GM23338 (cell line): ENCODE results near the gene COL4A2. TPM values are rescaled to one million over a fixed set of nuclear protein-coding genes. Genes with fewer than 3 reads are reported as not detected.

ENCODE experiments used
- ATAC-seq: fragments of 200-7000 bp; cut with Tn5 transposase; 3 replicates; pipeline ENCODE4 v1.9.1; 2020
- DNase-seq: peaks from one replicate; pipeline ENCODE4 v3.0.0-alpha.2; 2015; ENCODE audit warnings: low spot score
- H2AFZ ChIP-seq: fragments of 200-600 bp; sonication (generic); 2 replicates; pipeline ENCODE4 v1.8.0; 2016; ENCODE audit warnings: antibody characterized with exemption, mild to moderate bottlenecking, moderate library complexity
- H3F3A ChIP-seq: fragments of 200-600 bp; sonication (generic); replicated peaks from 2 replicates; pipeline ENCODE4 v1.8.0; 2017; ENCODE audit warnings: antibody characterized with exemption, mixed run types, low read depth
- H3K27ac ChIP-seq: fragments of 200-600 bp; sonication (generic); 2 replicates; pipeline ENCODE4 v1.6.1; 2016; ENCODE audit warnings: low read depth
- H3K27me3 ChIP-seq: fragments of 200-600 bp; sonication (generic); 2 replicates; pipeline ENCODE4 v1.8.0; 2016; ENCODE audit warnings: mild to moderate bottlenecking, mixed run types, moderate library complexity; ENCODE audit not compliant: insufficient read depth
- H3K36me3 ChIP-seq: fragments of 200-600 bp; sonication (generic); 2 replicates; pipeline ENCODE4 v1.8.0; 2016; ENCODE audit warnings: mild to moderate bottlenecking; ENCODE audit not compliant: insufficient read depth
- H3K4me1 ChIP-seq: fragments of 200-600 bp; sonication (generic); 2 replicates; pipeline ENCODE4 v1.8.0; 2016; ENCODE audit warnings: mild to moderate bottlenecking, moderate library complexity; ENCODE audit not compliant: insufficient read depth
- H3K4me2 ChIP-seq: fragments of 200-600 bp; sonication (generic); 2 replicates; pipeline ENCODE4 v1.7.1; 2017; ENCODE audit warnings: mixed run types
- H3K4me3 ChIP-seq: fragments of 200-600 bp; sonication (generic); 2 replicates; pipeline ENCODE4 v1.6.1; 2016; ENCODE audit warnings: mixed run types
- H3K79me2 ChIP-seq: fragments of 200-600 bp; sonication (generic); replicated peaks from 2 replicates; pipeline ENCODE4 v1.8.0; 2017; ENCODE audit warnings: mild to moderate bottlenecking; ENCODE audit not compliant: insufficient read depth
- H3K9me2 ChIP-seq: fragments of 200-600 bp; sonication (generic); 2 replicates; pipeline ENCODE4 v1.8.0; 2017; ENCODE audit not compliant: insufficient read depth
- H4K20me1 ChIP-seq: fragments of 200-600 bp; sonication (generic); replicated peaks from 2 replicates; pipeline ENCODE4 v1.8.0; 2017; ENCODE audit warnings: mild to moderate bottlenecking; ENCODE audit not compliant: insufficient read depth
- H3K27ac Mint-ChIP-seq: 2 replicates; pipeline ENCODE4 v1.8.0; 2020; ENCODE audit warnings: inconsistent platforms, mild to moderate bottlenecking, moderate library complexity, mixed read lengths
- H3K27me3 Mint-ChIP-seq: 3 replicates; pipeline ENCODE4 v1.8.0; 2022; ENCODE audit warnings: low read depth, mild to moderate bottlenecking, moderate library complexity, mixed read lengths, inconsistent platforms; ENCODE audit not compliant: insufficient read depth, poor library complexity
- H3K36me3 Mint-ChIP-seq: 3 replicates; pipeline ENCODE4 v1.8.0; 2021; ENCODE audit warnings: low read depth, mild to moderate bottlenecking, inconsistent platforms, moderate library complexity, mixed read lengths
- H3K4me1 Mint-ChIP-seq: 3 replicates; pipeline ENCODE4 v1.8.0; 2020; ENCODE audit warnings: mild to moderate bottlenecking, inconsistent platforms, mixed read lengths
- H3K4me3 Mint-ChIP-seq: 3 replicates; pipeline ENCODE4 v1.8.0; 2021; ENCODE audit warnings: moderate library complexity, mild to moderate bottlenecking, inconsistent platforms, mixed read lengths
- H3K9me3 Mint-ChIP-seq: 3 replicates; pipeline ENCODE4 v1.8.0; 2020; ENCODE audit warnings: moderate library complexity, mild to moderate bottlenecking, inconsistent platforms, mixed read lengths
- EZH2 ChIP-seq: fragments of 200-600 bp; sonication (generic); IDR thresholded peaks from one replicate; pipeline ENCODE4 v1.8.0; 2017; ENCODE audit warnings: antibody characterized with exemption, mild to moderate bottlenecking, low read depth; ENCODE audit not compliant: unreplicated experiment
- EZH2phosphoT487 ChIP-seq: fragments of 200-600 bp; sonication (generic); IDR thresholded peaks from one replicate; pipeline ENCODE4 v1.8.1; 2018; ENCODE audit warnings: antibody characterized with exemption; ENCODE audit not compliant: unreplicated experiment
- NANOG ChIP-seq: IDR thresholded peaks from 2 replicates; pipeline ENCODE4 v1.6.1; 2016; ENCODE audit warnings: antibody characterized with exemption, borderline replicate concordance
- REST ChIP-seq: IDR thresholded peaks from one replicate; pipeline ENCODE4 v1.6.1; 2018; ENCODE audit warnings: antibody characterized with exemption; ENCODE audit not compliant: unreplicated experiment
- ZNF114 ChIP-seq: fragments of 250-450 bp; sonication (Bioruptor Pico); IDR thresholded peaks from 2 replicates; pipeline ENCODE4 v1.5.0; 2020; ENCODE audit warnings: mild to moderate bottlenecking, moderate library complexity
- ZNF462 ChIP-seq: fragments of 250-450 bp; sonication (Bioruptor Pico); IDR thresholded peaks from 2 replicates; pipeline ENCODE4 v1.5.0; 2020; ENCODE audit warnings: mild to moderate bottlenecking, moderate library complexity
- polyA plus RNA-seq: library from polyadenylated mRNA; unstranded; fragments of >200 nt; fragmentation: Nextera tagmentation; extraction: Ambion mirVana; gene quantifications from 2 replicates; pipeline ENCODE4 v1.2.1, GENCODE V29; 2016
- total RNA-seq: library from RNA; depleted of rRNA; stranded (reverse); fragments of >200 nt; shearing (Covaris generic); gene quantifications from 2 replicates; pipeline ENCODE4 v1.2.3, GENCODE V29; 2014
- TF ChIP-seq, protein P1 (sequence below), 2 experiments: fragments of 200-600 bp in 1 of 2; sonication (generic) in 1 of 2; conservative IDR thresholded peaks; 2 replicates each; pipeline versions ENCODE4 v1.5.1 to v1.6.1; 2016 to 2017; ENCODE audit warnings: antibody characterized with exemption in 2 of 2, low read depth in 2 of 2, mild to moderate bottlenecking in 2 of 2, moderate library complexity in 1 of 2

The COL4A2 gene
- total and polyA plus RNA-seq, 2 experiments from 2014 or later, result 37.4 to 131 TPM

- TF ChIP-seq ZNF462 (CRISPR knock-in tag) (no peak), EZH2phosphoT487 (no peak), ZNF114 (no peak), EZH2 (no peak)
These were observed 203.1 kb downstream of the COL4A2 start (continued) for GRCh38 chr13:110509971-110510786.

DNA sequence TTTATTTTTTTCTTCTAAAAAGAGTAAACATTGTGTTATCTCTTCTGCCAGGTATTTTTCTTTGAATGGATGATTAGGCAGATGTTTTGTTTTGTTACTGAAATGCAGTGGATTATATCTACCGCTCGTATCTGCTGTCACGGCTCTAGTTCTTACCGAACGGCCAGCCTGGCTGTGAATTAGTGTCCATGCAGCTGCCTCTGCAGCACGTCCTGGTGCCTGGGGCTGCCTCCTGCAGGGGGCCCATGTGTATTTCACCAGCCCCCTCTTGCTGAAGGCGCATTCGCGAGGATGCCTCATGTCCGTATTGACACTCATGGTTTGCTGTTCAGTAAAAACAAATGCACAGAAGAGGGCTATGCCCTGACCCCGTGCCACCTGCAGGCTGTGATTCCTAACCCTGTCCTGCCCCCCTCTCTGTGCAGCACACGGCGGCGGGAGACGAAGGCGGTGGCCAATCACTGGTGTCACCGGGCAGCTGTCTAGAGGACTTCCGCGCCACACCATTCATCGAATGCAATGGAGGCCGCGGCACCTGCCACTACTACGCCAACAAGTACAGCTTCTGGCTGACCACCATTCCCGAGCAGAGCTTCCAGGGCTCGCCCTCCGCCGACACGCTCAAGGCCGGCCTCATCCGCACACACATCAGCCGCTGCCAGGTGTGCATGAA is 204.6 kb downstream of the COL4A2 start:
- Histone ChIP-seq H2AFZ (no peak overlapping the region), H4K20me1 (no peaks in the 10 kb centered on the region), H3K4me2 (no peak overlapping the region), H3K4me1 (no peaks in the 10 kb centered on the region), H3K27ac (no peak overlapping the region), H3K36me3 (peaks cover 3% of the 10 kb centered on the region; the same call in 1 of the 2 replicates), H3K9me2 (no peaks in the 10 kb centered on the region), H3K4me3 (no peak overlapping the region), H3K79me2 (no peaks in the 10 kb centered on the region), H3F3A (no peaks in the 10 kb centered on the region), H3K27me3 (no peaks in the 10 kb centered on the region)
- TF ChIP-seq REST (no peak), EZH2phosphoT487 (no peak), NANOG (no peak)
- TF ChIP-seq, protein P1, sequence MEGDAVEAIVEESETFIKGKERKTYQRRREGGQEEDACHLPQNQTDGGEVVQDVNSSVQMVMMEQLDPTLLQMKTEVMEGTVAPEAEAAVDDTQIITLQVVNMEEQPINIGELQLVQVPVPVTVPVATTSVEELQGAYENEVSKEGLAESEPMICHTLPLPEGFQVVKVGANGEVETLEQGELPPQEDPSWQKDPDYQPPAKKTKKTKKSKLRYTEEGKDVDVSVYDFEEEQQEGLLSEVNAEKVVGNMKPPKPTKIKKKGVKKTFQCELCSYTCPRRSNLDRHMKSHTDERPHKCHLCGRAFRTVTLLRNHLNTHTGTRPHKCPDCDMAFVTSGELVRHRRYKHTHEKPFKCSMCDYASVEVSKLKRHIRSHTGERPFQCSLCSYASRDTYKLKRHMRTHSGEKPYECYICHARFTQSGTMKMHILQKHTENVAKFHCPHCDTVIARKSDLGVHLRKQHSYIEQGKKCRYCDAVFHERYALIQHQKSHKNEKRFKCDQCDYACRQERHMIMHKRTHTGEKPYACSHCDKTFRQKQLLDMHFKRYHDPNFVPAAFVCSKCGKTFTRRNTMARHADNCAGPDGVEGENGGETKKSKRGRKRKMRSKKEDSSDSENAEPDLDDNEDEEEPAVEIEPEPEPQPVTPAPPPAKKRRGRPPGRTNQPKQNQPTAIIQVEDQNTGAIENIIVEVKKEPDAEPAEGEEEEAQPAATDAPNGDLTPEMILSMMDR (conservative IDR thresholded peaks at IDR 0.05; ENCODE audit: low read depth in 2 of 2), result peak; percentile 24 to 40; a peak in 3 of 4 replicates
- DNase-seq, result peak; percentile 32
- H3K27ac Mint-ChIP-seq, result no peak overlapping the region; the same call in 1 of the 2 replicates
- peaks cover 6% of the 10 kb centered on the region for H3K27me3 Mint-ChIP-seq
- no peak; the same call in 2 of the 3 replicates for ATAC-seq
- no peak overlapping the region for H3K4me3 Mint-ChIP-seq
- peaks cover 24% of the 10 kb centered on the region for H3K36me3 Mint-ChIP-seq
- no peaks in the 10 kb centered on the region for H3K9me3 Mint-ChIP-seq
- H3K4me1 Mint-ChIP-seq, result peaks cover 7% of the 10 kb centered on the region
